Ramos (cell line): ENCODE data around the gene FAF1.

ENCODE experiments used
- in situ Hi-C: fragments of 300-500 bp; cut with MboI; formaldehyde crosslinking; loops from one replicate; pipeline ENCODE4 v1.14.3; 2022; ENCODE audit warnings: low sequenced_read_pairs; ENCODE audit not compliant: unreplicated experiment

FAF1 gene

GRCh38 chr1:50415235-50416149 is 544.6 kb downstream of the FAF1 start:
- in situ Hi-C loops: no loop called here

DNA sequence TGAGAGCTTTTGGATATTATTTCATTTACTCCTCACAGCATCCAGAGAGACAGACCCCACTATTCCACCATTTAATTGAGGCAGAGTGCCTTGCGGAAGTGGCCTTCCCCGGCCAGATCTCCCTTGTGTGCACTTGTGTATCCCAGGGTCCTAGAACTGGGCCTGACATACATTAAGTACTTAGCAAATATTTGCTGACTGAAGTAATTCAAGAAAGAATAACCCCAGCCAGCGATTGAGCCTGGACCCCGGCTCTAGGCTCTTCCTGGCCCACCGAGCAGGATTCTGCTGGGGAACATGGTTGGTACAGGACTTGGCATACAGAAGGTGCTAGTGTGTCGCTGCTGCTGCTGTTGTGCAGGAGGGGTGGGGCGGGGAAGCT is 545.2 kb downstream of the FAF1 start:
- in situ Hi-C loops: no loop called here

- in situ Hi-C loops: no loop called here
These were observed 547.1 kb downstream of the FAF1 start for GRCh38 chr1:50412813-50413476.

DNA sequence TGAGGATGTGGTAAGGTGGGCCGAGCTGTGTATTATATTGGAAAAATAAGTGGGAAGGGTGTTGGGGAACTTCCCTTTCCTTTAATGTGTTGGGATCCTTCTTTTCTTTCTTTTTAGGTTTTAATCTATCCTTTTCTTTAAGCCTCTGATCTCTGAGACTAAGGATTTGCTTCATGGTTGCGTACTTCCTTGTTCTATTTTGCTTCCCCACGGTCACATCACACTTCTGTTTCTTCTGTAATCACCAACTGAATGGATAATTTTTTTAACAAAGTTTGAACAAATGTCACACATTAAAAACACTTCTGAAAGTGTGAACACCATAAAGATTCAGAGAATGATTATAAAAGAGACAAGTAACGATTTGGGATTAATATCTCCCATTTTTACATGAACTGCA is 554.3 kb downstream of the FAF1 start:
- in situ Hi-C loops: no loop called here

DNA sequence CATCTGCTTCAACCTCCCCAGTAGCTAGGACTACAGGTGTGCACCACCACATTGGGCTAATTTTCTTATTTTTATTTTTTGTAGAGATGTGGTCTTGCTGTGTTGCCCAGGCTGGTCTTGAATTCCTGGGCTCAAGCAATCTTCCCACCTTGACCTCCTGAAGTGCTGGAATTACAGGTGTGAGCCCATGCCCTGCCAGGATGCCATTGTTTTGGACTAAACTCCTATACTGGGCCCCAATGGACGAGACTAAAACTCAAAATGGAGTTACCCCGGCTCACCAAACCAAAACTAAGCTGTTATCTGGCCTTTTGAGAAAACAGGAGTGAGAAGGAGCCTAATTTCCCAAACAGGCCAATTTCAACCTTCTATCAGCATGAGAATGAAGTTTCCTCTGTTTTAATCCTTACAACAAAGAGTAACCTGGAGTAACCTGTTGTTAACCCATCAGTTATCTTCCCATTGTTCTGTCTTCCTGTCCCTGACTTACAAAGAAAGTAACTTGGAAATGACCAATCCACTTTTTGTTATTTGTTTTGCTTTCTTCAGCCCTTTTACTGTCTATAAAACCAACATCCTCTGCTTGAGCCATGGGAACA is 566.4 kb downstream of the FAF1 start:
- in situ Hi-C loops: no loop called here
